Upper lobe of left lung (tissue), 6 donors: ENCODE results near the gene LRP1B. TPM values are rescaled to one million over a fixed set of nuclear protein-coding genes. Genes with fewer than 3 reads are reported as not detected.

Source experiments
- ATAC-seq, 2 donors: fragments of 200-7000 bp; cut with Tn5 transposase; one replicate each; pipeline ENCODE4 v1.9.1; 2022; ENCODE audit warnings: mild to moderate bottlenecking in 2 of 2, moderate library complexity in 2 of 2; ENCODE audit not compliant: low FRiP score in 2 of 2
- DNase-seq, 2 donors: peaks; one replicate each; pipeline ENCODE4 v3.0.0-alpha.2; 2019 to 2020
- H3K27ac ChIP-seq, 4 donors: fragments of 200-600 bp; sonication (generic); one replicate each; pipeline ENCODE4 v1.5.1; 2016 to 2019
- H3K27me3 ChIP-seq, 4 donors: fragments of 200-600 bp; sonication (generic); one replicate each; pipeline ENCODE4 v1.5.1; 2017 to 2019
- H3K36me3 ChIP-seq, 4 donors: fragments of 200-600 bp; sonication (generic); one replicate each; pipeline ENCODE4 v1.5.1; 2016 to 2019
- H3K4me1 ChIP-seq, 4 donors: fragments of 200-600 bp; sonication (generic); one replicate each; pipeline ENCODE4 v1.5.1; 2018 to 2019
- H3K4me3 ChIP-seq, 4 donors: fragments of 200-600 bp; sonication (generic); one replicate each; pipeline ENCODE4 v1.5.1; 2017 to 2019; ENCODE audit warnings: mild to moderate bottlenecking in 2 of 4, moderate library complexity in 1 of 4
- H3K9me3 ChIP-seq, 4 donors: fragments of 200-600 bp; sonication (generic); one replicate each; pipeline ENCODE4 v1.5.1; 2018 to 2019
- EP300 ChIP-seq, 4 donors: sonication (generic); formaldehyde crosslinking; IDR thresholded peaks; one replicate each; pipeline ENCODE4 v1.5.1; 2017; ENCODE audit warnings: antibody characterized with exemption in 4 of 4, control low read depth in 2 of 4
- POLR2A ChIP-seq, 4 donors: fragments of 450-650 bp; IDR thresholded peaks; one replicate each; pipeline ENCODE4 v1.5.1; 2016 to 2017; ENCODE audit warnings: antibody characterized with exemption in 4 of 4, mild to moderate bottlenecking in 2 of 4
- POLR2AphosphoS5 ChIP-seq, 2 donors: sonication (generic); formaldehyde crosslinking; IDR thresholded peaks; one replicate each; pipeline ENCODE4 v1.5.1; 2017; ENCODE audit warnings: antibody characterized with exemption in 2 of 2
- WGBS, 2 donors: methylation state at CpG; one replicate each; pipeline ENCODE4 v1.1.5; 2017 to 2018; 5-methylcytosine and 5-hydroxymethylcytosine counted together
- total RNA-seq, 6 donors: library from RNA; depleted of rRNA in 4 of 6; stranded (reverse); fragments of >200 nt in 4 of 6; gene quantifications; one replicate each; pipeline versions ENCODE4 v1.1.0 to v1.2.1, GENCODE V29; 2016 to 2021
- TF ChIP-seq, protein P1 (sequence below), 6 experiments: fragments of 450-650 bp in 4 of 6; fragments of 200-600 bp in 2 of 6; sonication (generic) in 2 of 6; IDR thresholded peaks; one replicate each; pipeline ENCODE4 v1.5.1; 2016 to 2019; ENCODE audit warnings: antibody characterized with exemption in 6 of 6
- donor health status: DM: no; HTN: no; CAD: no; lungs with moderate emphysema.
- donor health status: DM: no; HTN: yes; CAD: no; lungs with severe emphysema.

LRP1B gene
- total RNA-seq, 6 donors from 2014 or later = under 0.01 to 0.46 (median 0.11) TPM

- no peak for TF ChIP-seq POLR2A (IDR thresholded peaks at IDR 0.05)
- TF ChIP-seq, protein P1, sequence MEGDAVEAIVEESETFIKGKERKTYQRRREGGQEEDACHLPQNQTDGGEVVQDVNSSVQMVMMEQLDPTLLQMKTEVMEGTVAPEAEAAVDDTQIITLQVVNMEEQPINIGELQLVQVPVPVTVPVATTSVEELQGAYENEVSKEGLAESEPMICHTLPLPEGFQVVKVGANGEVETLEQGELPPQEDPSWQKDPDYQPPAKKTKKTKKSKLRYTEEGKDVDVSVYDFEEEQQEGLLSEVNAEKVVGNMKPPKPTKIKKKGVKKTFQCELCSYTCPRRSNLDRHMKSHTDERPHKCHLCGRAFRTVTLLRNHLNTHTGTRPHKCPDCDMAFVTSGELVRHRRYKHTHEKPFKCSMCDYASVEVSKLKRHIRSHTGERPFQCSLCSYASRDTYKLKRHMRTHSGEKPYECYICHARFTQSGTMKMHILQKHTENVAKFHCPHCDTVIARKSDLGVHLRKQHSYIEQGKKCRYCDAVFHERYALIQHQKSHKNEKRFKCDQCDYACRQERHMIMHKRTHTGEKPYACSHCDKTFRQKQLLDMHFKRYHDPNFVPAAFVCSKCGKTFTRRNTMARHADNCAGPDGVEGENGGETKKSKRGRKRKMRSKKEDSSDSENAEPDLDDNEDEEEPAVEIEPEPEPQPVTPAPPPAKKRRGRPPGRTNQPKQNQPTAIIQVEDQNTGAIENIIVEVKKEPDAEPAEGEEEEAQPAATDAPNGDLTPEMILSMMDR (IDR thresholded peaks at IDR 0.05) = no peak
- no peak for TF ChIP-seq EP300 (IDR thresholded peaks at IDR 0.05)
- TF ChIP-seq POLR2AphosphoS5 (IDR thresholded peaks at IDR 0.05) = no peak
- Histone ChIP-seq H3K27me3 (no peaks in the 10 kb centered on the region), H3K36me3 (no peaks in the 10 kb centered on the region), H3K27ac (no peak overlapping the region), H3K9me3 (no peaks in the 10 kb centered on the region), H3K4me1 (no peaks in the 10 kb centered on the region), H3K4me3 (no peak overlapping the region)
- WGBS, 2 donors = 55 to 67% methylated on average over 5 of the region's 5 CpGs
- DNase-seq (no peak), ATAC-seq (no peak)
Observed at GRCh38 chr2:141555876-141556470, 574.8 kb downstream of the LRP1B start.

GRCh38 chr2:141554810-141555209 is 576.0 kb downstream of the LRP1B start:
- DNase-seq (no peak), ATAC-seq (no peak)
- Histone ChIP-seq H3K4me1 (no peaks in the 10 kb centered on the region), H3K4me3 (no peak overlapping the region), H3K36me3 (no peaks in the 10 kb centered on the region), H3K27ac (no peak overlapping the region), H3K27me3 (no peaks in the 10 kb centered on the region), H3K9me3 (no peaks in the 10 kb centered on the region)
- 15 to 24% methylated on average over 3 of the region's 3 CpGs for WGBS, 2 donors
- TF ChIP-seq POLR2A (IDR thresholded peaks at IDR 0.05) (no peak), EP300 (IDR thresholded peaks at IDR 0.05) (no peak), POLR2AphosphoS5 (IDR thresholded peaks at IDR 0.05) (no peak)
- TF ChIP-seq, protein P1 (IDR thresholded peaks at IDR 0.05) = peak in 1 of 6 experiments; percentile 5

DNA sequence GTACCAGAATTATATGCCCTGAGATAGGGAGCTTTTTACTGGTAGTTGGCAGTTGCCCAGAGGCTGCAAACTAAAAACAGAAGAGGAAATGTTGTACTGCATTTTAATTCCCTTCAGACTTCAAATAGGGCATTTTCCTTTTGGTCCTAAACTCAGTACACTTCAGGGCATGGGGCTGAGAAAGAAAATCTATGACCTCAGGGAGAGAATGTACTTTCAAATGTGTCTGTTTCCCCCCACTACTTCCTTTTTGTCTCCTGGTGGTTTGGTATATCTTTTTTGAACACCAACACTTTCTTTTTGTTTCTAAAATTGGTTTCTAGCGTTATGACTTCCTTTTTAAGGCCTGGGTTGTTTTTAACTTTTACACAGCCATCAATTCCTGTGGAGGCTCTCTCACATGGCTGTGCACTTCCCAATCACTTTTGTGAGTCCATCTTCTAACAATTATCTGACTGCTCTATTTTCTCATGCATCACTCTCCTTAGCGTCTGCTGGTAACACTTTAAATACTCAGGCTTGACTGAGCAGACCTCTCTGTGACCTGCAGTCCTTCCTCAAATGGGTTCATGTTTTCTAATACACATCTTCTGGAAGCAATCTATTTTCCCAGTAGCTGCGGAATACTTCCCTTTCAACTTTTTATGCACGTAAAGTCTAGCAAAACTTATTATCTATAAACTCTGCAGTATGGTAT is 596.0 kb downstream of the LRP1B start:
- no peak for DNase-seq
- 45 to 56% methylated on average over 4 of the region's 4 CpGs for WGBS, 2 donors
- Histone ChIP-seq H3K4me3 (no peak overlapping the region), H3K36me3 (no peaks in the 10 kb centered on the region), H3K4me1 (no peaks in the 10 kb centered on the region), H3K9me3 (no peaks in the 10 kb centered on the region), H3K27ac (no peak overlapping the region), H3K27me3 (no peaks in the 10 kb centered on the region)
- no peak for TF ChIP-seq EP300 (IDR thresholded peaks at IDR 0.05)
- no peak for TF ChIP-seq POLR2AphosphoS5 (IDR thresholded peaks at IDR 0.05)
- TF ChIP-seq, protein P1 (IDR thresholded peaks at IDR 0.05) = no peak
- no peak for TF ChIP-seq POLR2A (IDR thresholded peaks at IDR 0.05)
- ATAC-seq = no peak

DNA sequence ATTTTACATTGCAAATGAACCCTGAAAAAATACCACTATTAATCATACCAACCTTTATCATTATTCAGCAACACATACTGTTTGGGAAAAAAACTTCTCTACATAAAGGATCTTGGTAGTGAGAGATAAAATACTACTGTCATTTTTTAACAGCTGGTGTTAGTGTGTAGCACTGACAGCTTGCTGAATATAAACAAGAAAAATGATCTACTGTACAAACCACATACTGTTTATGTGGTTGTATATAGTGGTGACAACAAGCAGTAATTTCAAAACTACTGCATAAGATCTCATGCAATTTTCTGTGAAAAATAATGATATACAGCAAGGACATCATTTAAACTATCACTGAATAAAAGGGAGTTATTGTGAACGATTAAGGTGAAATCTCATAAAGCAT is 601.2 kb downstream of the LRP1B start:
- Histone ChIP-seq H3K4me1 (no peaks in the 10 kb centered on the region), H3K36me3 (no peaks in the 10 kb centered on the region), H3K9me3 (no peaks in the 10 kb centered on the region), H3K27me3 (no peaks in the 10 kb centered on the region), H3K27ac (no peak overlapping the region), H3K4me3 (no peak overlapping the region)
- no peak for ATAC-seq
- no peak for DNase-seq
- 78 to 81% methylated on average over 1 of the region's 1 CpG for WGBS, 2 donors
- TF ChIP-seq, protein P1 (IDR thresholded peaks at IDR 0.05) = no peak
- TF ChIP-seq POLR2AphosphoS5 (IDR thresholded peaks at IDR 0.05) = no peak
- no peak for TF ChIP-seq EP300 (IDR thresholded peaks at IDR 0.05)
- no peak for TF ChIP-seq POLR2A (IDR thresholded peaks at IDR 0.05)

GRCh38 chr2:141528990-141529389 is 601.8 kb downstream of the LRP1B start:
- H3K36me3 ChIP-seq = no peaks in the 10 kb centered on the region
- WGBS, 2 donors = 59 to 65% methylated on average over 5 of the region's 5 CpGs
- H3K4me3 ChIP-seq = no peak overlapping the region
- no peaks in the 10 kb centered on the region for H3K4me1 ChIP-seq
- no peaks in the 10 kb centered on the region for H3K9me3 ChIP-seq
- no peak overlapping the region for H3K27ac ChIP-seq
- DNase-seq = no peak
- TF ChIP-seq EP300 (IDR thresholded peaks at IDR 0.05) = no peak
- TF ChIP-seq, protein P1 (IDR thresholded peaks at IDR 0.05) = no peak
- TF ChIP-seq POLR2A (IDR thresholded peaks at IDR 0.05) = no peak
- no peak for TF ChIP-seq POLR2AphosphoS5 (IDR thresholded peaks at IDR 0.05)
- ATAC-seq = no peak
- H3K27me3 ChIP-seq = no peaks in the 10 kb centered on the region
